ENCODE data around the gene SYNGAP1. TPM values are rescaled to one million over a fixed set of nuclear protein-coding genes. Genes with fewer than 3 reads are reported as not detected.
A peak's percentile ranks its signal among the peaks of the same experiment; 100 is the strongest.

The SYNGAP1 gene
- total and polyA plus RNA-seq, 8 donors = 0.58 to 78.8 (median 5.1) TPM

GRCh38 chr6:33433001-33433543, 13.2 kb downstream of the SYNGAP1 start:
- WGBS, 5 donors = 86 to 100% (median 91%) methylated on average over 1 of the region's 1 CpG
- H3K9me3 ChIP-seq = no peaks in the 10 kb centered on the region
- no peak for DNase-seq
- no peak overlapping the region for H3K4me3 ChIP-seq
- no peak for TF ChIP-seq POLR2A (IDR thresholded peaks at IDR 0.05)
- TF ChIP-seq POLR2AphosphoS5 (IDR thresholded peaks at IDR 0.05) = no peak
- no peak for TF ChIP-seq EP300 (IDR thresholded peaks at IDR 0.05)
- TF ChIP-seq CTCF (IDR thresholded peaks at IDR 0.05) = no peak
- peaks cover 21 to 42% (median 32%) of the 10 kb centered on the region in 4 donors for H3K36me3 ChIP-seq
- H3K27ac ChIP-seq = peak overlapping the region in 3 of 5 donors; percentile 46 to 82 (median 51)
- H3K4me1 ChIP-seq = peaks cover 18 to 63% (median 40%) of the 10 kb centered on the region in 4 donors
- H3K27me3 ChIP-seq = no peaks in the 10 kb centered on the region
- intact Hi-C loops (cut with DNase I; ENCODE audit: low total_unique reads) = no loop called here

- H3K9me3 ChIP-seq = no peaks in the 10 kb centered on the region
- 40 to 64% (median 41%) methylated on average over 11 to 16 of the region's 17 CpGs for WGBS, 5 donors
- intact Hi-C loops (cut with DNase I; ENCODE audit: low total_unique reads) = no loop called here
- H3K27me3 ChIP-seq = no peaks in the 10 kb centered on the region
- TF ChIP-seq POLR2A (IDR thresholded peaks at IDR 0.05) (no peak), CTCF (IDR thresholded peaks at IDR 0.05) (no peak), EP300 (IDR thresholded peaks at IDR 0.05) (no peak), POLR2AphosphoS5 (IDR thresholded peaks at IDR 0.05) (no peak)
- peaks cover 23 to 48% (median 38%) of the 10 kb centered on the region in 4 donors for H3K36me3 ChIP-seq
- no peak overlapping the region for H3K4me3 ChIP-seq
- peak overlapping the region in 3 of 5 donors; percentile 46 to 82 (median 51) for H3K27ac ChIP-seq
- DNase-seq = peak in 1 of 2 donors; percentile 84
- H3K4me1 ChIP-seq = peaks cover 17 to 57% (median 35%) of the 10 kb centered on the region in 4 donors
These were observed 13.8 kb downstream of the SYNGAP1 start for GRCh38 chr6:33433544-33434191.

GRCh38 chr6:33434961-33435360, 15.1 kb downstream of the SYNGAP1 start:
- Histone ChIP-seq H3K27ac (no peak overlapping the region), H3K9me3 (no peaks in the 10 kb centered on the region), H3K36me3 (peaks cover 23 to 57% (median 44%) of the 10 kb centered on the region in 4 donors), H3K27me3 (no peaks in the 10 kb centered on the region), H3K4me3 (no peak overlapping the region), H3K4me1 (peaks cover 12 to 44% (median 27%) of the 10 kb centered on the region in 4 donors)
- DNase-seq = no peak
- TF ChIP-seq EP300 (IDR thresholded peaks at IDR 0.05) (no peak), POLR2A (IDR thresholded peaks at IDR 0.05) (no peak), CTCF (IDR thresholded peaks at IDR 0.05) (no peak), POLR2AphosphoS5 (IDR thresholded peaks at IDR 0.05) (no peak)
- 83 to 98% (median 91%) methylated on average over 4 of the region's 4 CpGs for WGBS, 5 donors
- intact Hi-C loops (cut with DNase I; ENCODE audit: low total_unique reads) = no loop called here

DNA sequence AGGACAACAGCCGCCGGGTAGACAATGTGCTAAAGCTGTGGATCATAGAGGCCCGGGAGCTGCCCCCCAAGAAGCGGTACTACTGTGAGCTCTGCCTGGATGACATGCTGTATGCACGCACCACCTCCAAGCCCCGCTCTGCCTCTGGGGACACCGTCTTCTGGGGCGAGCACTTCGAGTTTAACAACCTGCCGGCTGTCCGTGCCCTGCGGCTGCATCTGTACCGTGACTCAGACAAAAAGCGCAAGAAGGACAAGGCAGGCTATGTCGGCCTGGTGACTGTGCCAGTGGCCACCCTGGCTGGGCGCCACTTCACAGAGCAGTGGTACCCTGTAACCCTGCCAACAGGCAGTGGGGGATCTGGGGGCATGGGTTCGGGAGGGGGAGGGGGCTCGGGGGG, 17.8 kb downstream of the SYNGAP1 start:
- no peak for DNase-seq
- WGBS, 5 donors = 95 to 97% (median 96%) methylated on average over 17 to 18 of the region's 18 CpGs
- intact Hi-C loops (cut with DNase I; ENCODE audit: low total_unique reads) = no loop called here
- no peak for TF ChIP-seq CTCF (IDR thresholded peaks at IDR 0.05)
- TF ChIP-seq POLR2AphosphoS5 (IDR thresholded peaks at IDR 0.05) = no peak
- TF ChIP-seq POLR2A (IDR thresholded peaks at IDR 0.05) = no peak
- TF ChIP-seq EP300 (IDR thresholded peaks at IDR 0.05) = no peak
- Histone ChIP-seq H3K4me3 (no peak overlapping the region), H3K9me3 (no peaks in the 10 kb centered on the region), H3K27me3 (no peaks in the 10 kb centered on the region), H3K27ac (no peak overlapping the region), H3K36me3 (peaks cover 26 to 78% (median 70%) of the 10 kb centered on the region in 4 donors), H3K4me1 (peaks cover 0 to 18% (median 6%) of the 10 kb centered on the region in 4 donors)

All from stomach (tissue), 9 donors.